ENCODE results near the gene SCN4B. TPM values are rescaled to one million over a fixed set of nuclear protein-coding genes. Genes with fewer than 3 reads are reported as not detected.

Gene SCN4B
- total and polyA plus RNA-seq, 2 donors (not counting 3 experiments of a cell fraction or from before 2014, with no cell fraction given) = 0.06 to 0.13 TPM

- DNase-seq (ENCODE audit: low read depth, low spot score) (no peak), FAIRE-seq (no peak)
- dilution Hi-C loops (cut with MboI; ENCODE audit: extremely low pct_ligation_motif_present, low sequenced_read_pairs) (no loop called here), intact Hi-C loops (cut with micrococcal nuclease) (no loop called here)
- peaks cover 11 to 26% of the 10 kb centered on the region in 2 experiments for H3K27me3 ChIP-seq (ENCODE audit: control insufficient read depth in 2 of 2, insufficient read depth in 2 of 2, low read length in 2 of 2)
- no peaks in the 10 kb centered on the region for H3K9me3 ChIP-seq (replicated peaks; ENCODE audit: control insufficient read depth, insufficient read depth, low read length)
- H2AFZ ChIP-seq (ENCODE audit: low read depth, low read length) = no peak overlapping the region
- BruUV-seq (replicated peaks) = no TSS peak
- no peaks in the 10 kb centered on the region for H3K4me1 ChIP-seq (ENCODE audit: control insufficient read depth, extremely low read depth, insufficient read depth, low read length)
- POLR2A ChIA-PET = no interaction called here
- no peak overlapping the region for H3K27ac ChIP-seq (ENCODE audit: insufficient read depth, low read depth, low read length)
- no peaks in the 10 kb centered on the region for H3K79me2 ChIP-seq (ENCODE audit: control insufficient read depth, insufficient read depth, low read length)
- H3K4me2 ChIP-seq (ENCODE audit: insufficient read depth, low read length) = no peak overlapping the region
- no peak overlapping the region for H3K4me3 ChIP-seq (replicated peaks in 1 of 3; ENCODE audit: insufficient read depth in 1 of 3, low read depth in 1 of 3, low read length in 3 of 3)
- no peak for TF ChIP-seq GATA2 (IDR thresholded peaks at IDR 0.05; ENCODE audit: insufficient read depth, insufficient read length, low read depth, low read length)
- TF ChIP-seq EZH2 (IDR thresholded peaks at IDR 0.05; ENCODE audit: borderline replicate concordance, low read depth, low read length, severe bottlenecking) = no peak
- TF ChIP-seq JUN (IDR thresholded peaks at IDR 0.05; ENCODE audit: borderline replicate concordance, insufficient read depth, insufficient read length, low read depth) = no peak
- no peak for TF ChIP-seq POLR2A (IDR thresholded peaks at IDR 0.05; ENCODE audit: low read depth, low read length)
- no peak for TF ChIP-seq FOS (IDR thresholded peaks at IDR 0.05; ENCODE audit: borderline replicate concordance, insufficient read depth, low read length)
- no peak for TF ChIP-seq CTCF (IDR thresholded peaks at IDR 0.05; ENCODE audit: extremely low read depth in 1 of 2, insufficient read depth in 1 of 2, low read depth in 1 of 2, low read length in 2 of 2)
- TF ChIP-seq MAX (IDR thresholded peaks at IDR 0.05; ENCODE audit: insufficient read depth, insufficient read length) = no peak
- TF ChIP-seq POLR2AphosphoS5 (IDR thresholded peaks at IDR 0.05; ENCODE audit: insufficient read depth, low read depth, low read length) = no peak
- TF ChIP-seq MYC (IDR thresholded peaks at IDR 0.05; ENCODE audit: low read depth, low read length) = no peak
- H3K9me1 ChIP-seq (replicated peaks; ENCODE audit: control insufficient read depth, extremely low read depth, insufficient read depth, low read length) = no peaks in the 10 kb centered on the region
- CTCF ChIA-PET = no interaction called here
- no peaks in the 10 kb centered on the region for H3K36me3 ChIP-seq (ENCODE audit: control insufficient read depth in 2 of 2, extremely low read depth in 1 of 2, insufficient read depth in 2 of 2, low read length in 2 of 2)
- H3K9ac ChIP-seq (replicated peaks; ENCODE audit: extremely low read depth, insufficient read depth, low read length) = no peak overlapping the region
- H4K20me1 ChIP-seq (replicated peaks; ENCODE audit: control insufficient read depth, extremely low read depth, insufficient read depth, low read length) = no peaks in the 10 kb centered on the region
These were observed 31.8 kb downstream of the SCN4B start for GRCh38 chr11:118120793-118121192.
